H1 (cell line): Measurements from ENCODE around the gene AQP6. TPM values are rescaled to one million over a fixed set of nuclear protein-coding genes. Genes with fewer than 3 reads are reported as not detected.

Source experiments
- CTCF ChIA-PET: fragments of 300-600 bp; sonication (Branson Sonifier 250); formaldehyde crosslinking; loops from one replicate; lab custom pipeline; 2021; ENCODE audit not compliant: partially characterized antibody; lab: Charles Lee
- POLR2A ChIA-PET: fragments of 300-600 bp; sonication (Branson Sonifier 250); formaldehyde crosslinking; loops from one replicate; lab custom pipeline; 2021; ENCODE audit warnings: inconsistent platforms; ENCODE audit not compliant: partially characterized antibody; lab: Charles Lee
- DNase-seq, 2 experiments: peaks; one replicate each; pipeline versions ENCODE4 v3.0.0 to v3.0.0-alpha.2; 2010 to 2022; ENCODE audit warnings: low spot score in 2 of 2, low read depth in 1 of 2, mixed read lengths in 1 of 2
- FAIRE-seq: peaks from 2 replicates; lab custom pipeline; 2011; peaks lifted over from hg19 to GRCh38; lab: Jason Lieb, UNC
- H2AFZ ChIP-seq: 2 replicates; pipeline ENCODE4 v1.8.1; 2012; ENCODE audit warnings: low read length, inconsistent platforms
- H2AK5ac ChIP-seq: 2 replicates; pipeline ENCODE4 v1.6.1; 2013; ENCODE audit warnings: low read depth, low read length
- H2BK120ac ChIP-seq: replicated peaks from 2 replicates; pipeline ENCODE3; 2013; ENCODE audit warnings: low read depth, low read length, inconsistent platforms
- H2BK12ac ChIP-seq: 2 replicates; pipeline ENCODE4 v1.6.1; 2013; ENCODE audit warnings: low read depth, low read length
- H2BK15ac ChIP-seq: 2 replicates; pipeline ENCODE4 v1.6.1; 2013; ENCODE audit warnings: low read length
- H2BK20ac ChIP-seq: 2 replicates; pipeline ENCODE4 v1.6.1; 2013; ENCODE audit warnings: low read length
- H2BK5ac ChIP-seq: 2 replicates; pipeline ENCODE4 v1.6.1; 2013; ENCODE audit warnings: low read depth, low read length
- H3K14ac ChIP-seq: 2 replicates; pipeline ENCODE4 v1.6.1; 2013; ENCODE audit warnings: inconsistent platforms; ENCODE audit not compliant: insufficient read length
- H3K18ac ChIP-seq: 2 replicates; pipeline ENCODE4 v1.6.1; 2013; ENCODE audit warnings: low read length; ENCODE audit errors: extremely low read depth
- H3K23ac ChIP-seq: 2 replicates; pipeline ENCODE4 v1.6.1; 2013; ENCODE audit warnings: inconsistent platforms; ENCODE audit not compliant: insufficient read length
- H3K23me2 ChIP-seq: 2 replicates; pipeline ENCODE4 v1.6.1; 2013; ENCODE audit warnings: low read depth, low read length
- H3K27ac ChIP-seq: 2 replicates; pipeline ENCODE4 v1.6.1; 2011; ENCODE audit warnings: low read depth, low read length, inconsistent platforms
- H3K27me3 ChIP-seq, 4 experiments: replicated peaks in 1 of 4; 1 replicate in 1 of 4; 2 replicates in 3 of 4; pipeline versions ENCODE4 v1.6.1 to v1.8.1; 2011 to 2013; ENCODE audit warnings: low read length in 3 of 4, mild to moderate bottlenecking in 3 of 4, inconsistent platforms in 2 of 4, mixed read lengths in 2 of 4, moderate library complexity in 1 of 4; ENCODE audit not compliant: control insufficient read depth in 3 of 4, insufficient read depth in 3 of 4; ENCODE audit errors: extremely low read depth in 1 of 4
- H3K36me3 ChIP-seq, 4 experiments: 2 replicates each; pipeline versions ENCODE4 v1.6.1 to v1.8.1; 2011 to 2013; ENCODE audit warnings: mild to moderate bottlenecking in 4 of 4, low read length in 3 of 4, moderate library complexity in 2 of 4, control low read depth in 1 of 4, inconsistent platforms in 1 of 4; ENCODE audit not compliant: insufficient read depth in 4 of 4, control insufficient read depth in 2 of 4
- H3K4ac ChIP-seq: replicated peaks from 2 replicates; pipeline ENCODE3; 2013; ENCODE audit warnings: low read length, low read depth, mixed read lengths, inconsistent platforms; ENCODE audit not compliant: insufficient read length
- H3K4me1 ChIP-seq, 4 experiments: replicated peaks in 1 of 4; 1 replicate in 1 of 4; 2 replicates in 3 of 4; pipeline versions ENCODE4 v1.6.1 to v1.8.1; 2011 to 2013; ENCODE audit warnings: low read length in 3 of 4, inconsistent platforms in 2 of 4, mixed read lengths in 1 of 4; ENCODE audit not compliant: insufficient read depth in 4 of 4, control insufficient read depth in 3 of 4
- H3K4me2 ChIP-seq, 2 experiments: 2 replicates each; pipeline versions ENCODE4 v1.6.1 to v1.8.1; 2011 to 2013; ENCODE audit warnings: low read depth in 2 of 2, low read length in 2 of 2, control low read depth in 1 of 2, inconsistent platforms in 1 of 2, mild to moderate bottlenecking in 1 of 2; ENCODE audit not compliant: insufficient read depth in 1 of 2
- H3K4me3 ChIP-seq, 4 experiments: fragments of 200-600, 300-600 bp in 1 of 4; sonication (generic), shearing (Covaris generic), sonication (Bioruptor Twin) in 1 of 4; 2 replicates each; pipeline versions ENCODE4 v1.5.1 to v1.8.1; 2011 to 2016; ENCODE audit warnings: low read length in 4 of 4, low read depth in 3 of 4, control low read depth in 2 of 4, inconsistent platforms in 2 of 4, mild to moderate bottlenecking in 2 of 4, mixed read lengths in 1 of 4, moderate library complexity in 1 of 4; ENCODE audit not compliant: insufficient read depth in 2 of 4; ENCODE audit errors: extremely low read depth in 1 of 4
- H3K56ac ChIP-seq: replicated peaks from 2 replicates; pipeline ENCODE3; 2013; ENCODE audit warnings: low read depth, mild to moderate bottlenecking, mixed read lengths, low read length, inconsistent platforms; ENCODE audit not compliant: insufficient read length
- H3K79me1 ChIP-seq: 2 replicates; pipeline ENCODE4 v1.6.1; 2013; ENCODE audit warnings: low read depth, low read length, control low read depth
- H3K79me2 ChIP-seq, 2 experiments: 2 replicates each; pipeline versions ENCODE4 v1.6.1 to v1.8.1; 2012 to 2013; ENCODE audit warnings: low read length in 2 of 2, mild to moderate bottlenecking in 2 of 2, inconsistent platforms in 1 of 2; ENCODE audit not compliant: insufficient read depth in 2 of 2, control insufficient read depth in 1 of 2
- H3K9ac ChIP-seq, 4 experiments: replicated peaks in 1 of 4; 1 replicate in 1 of 4; 2 replicates in 3 of 4; pipeline versions ENCODE4 v1.6.1 to v1.8.1; 2011 to 2013; ENCODE audit warnings: low read depth in 3 of 4, low read length in 3 of 4, control low read depth in 2 of 4, mild to moderate bottlenecking in 2 of 4, moderate library complexity in 2 of 4, inconsistent platforms in 1 of 4; ENCODE audit errors: extremely low read depth in 1 of 4
- H3K9me3 ChIP-seq, 2 experiments: 2 replicates each; pipeline versions ENCODE4 v1.6.1 to v1.8.1; 2012 to 2013; ENCODE audit warnings: mild to moderate bottlenecking in 2 of 2, moderate library complexity in 2 of 2, control low read depth in 1 of 2, inconsistent platforms in 1 of 2, low read depth in 1 of 2, low read length in 1 of 2, mixed read lengths in 1 of 2; ENCODE audit not compliant: insufficient read depth in 2 of 2
- H4K20me1 ChIP-seq, 2 experiments: replicated peaks in 1 of 2; 2 replicates each; pipeline versions ENCODE3 to v1.8.1; 2011 to 2013; ENCODE audit warnings: inconsistent platforms in 2 of 2, low read length in 2 of 2, mild to moderate bottlenecking in 1 of 2; ENCODE audit not compliant: insufficient read depth in 2 of 2, control insufficient read depth in 1 of 2
- H4K5ac ChIP-seq: 2 replicates; pipeline ENCODE4 v1.6.1; 2013; ENCODE audit warnings: low read length, low read depth, mixed read lengths, inconsistent platforms; ENCODE audit not compliant: insufficient read length
- H4K8ac ChIP-seq: 2 replicates; pipeline ENCODE4 v1.8.0; 2013; ENCODE audit warnings: mild to moderate bottlenecking, moderate library complexity, low read length, inconsistent platforms; ENCODE audit not compliant: insufficient read depth; ENCODE audit errors: extremely low read depth
- H4K91ac ChIP-seq: replicated peaks from 2 replicates; pipeline ENCODE3; 2013; ENCODE audit warnings: low read length, mixed read lengths, inconsistent platforms; ENCODE audit not compliant: insufficient read length
- CBX5 ChIP-seq: fragments of 300-800, 300-1000 bp; sonication (generic); IDR thresholded peaks from 2 replicates; pipeline ENCODE4 v1.7.1; 2016; ENCODE audit warnings: antibody characterized with exemption, low read length, low read depth
- CREB1 ChIP-seq: IDR thresholded peaks from 2 replicates; pipeline ENCODE4 v1.6.1; 2012; ENCODE audit warnings: inconsistent platforms
- KDM5A ChIP-seq: fragments of 200-600 bp; IDR thresholded peaks from 2 replicates; pipeline ENCODE4 v1.7.1; 2012; ENCODE audit warnings: mild to moderate bottlenecking, low read length, inconsistent platforms, mixed read lengths
- RAD21 ChIP-seq, 2 experiments: IDR thresholded peaks in 1 of 2; conservative IDR thresholded peaks in 1 of 2; 2 replicates each; pipeline ENCODE4 v1.6.1; 2011; ENCODE audit warnings: low read depth in 2 of 2, low read length in 2 of 2, improper control_type of control experiment in 1 of 2, inconsistent platforms in 1 of 2, mild to moderate bottlenecking in 1 of 2, moderate library complexity in 1 of 2
- WGBS, 2 experiments: shearing (Covaris generic) in 1 of 2; methylation state at CpG; one replicate each; pipeline versions ENCODE4 v1.1.6 to v1.1.7; 2013 to 2015; ENCODE audit warnings: low lambda C conversion rate in 2 of 2, mixed read lengths in 2 of 2, inconsistent platforms in 1 of 2, low coverage in 1 of 2, missing lambda C conversion rate in 1 of 2; ENCODE audit not compliant: insufficient replicate concordance in 2 of 2, insufficient coverage in 1 of 2, insufficient read length in 1 of 2; ENCODE audit errors: extremely low coverage in 1 of 2, missing lambda C conversion rate in 1 of 2; 5-methylcytosine and 5-hydroxymethylcytosine counted together
- polyA plus RNA-seq, 7 experiments: library from polyadenylated mRNA; depleted of rRNA in 3 of 7; stranded (reverse) in 5 of 7; unstranded in 2 of 7; fragments of >200 nt in 5 of 7; fragments of 200-250 nt in 2 of 7; gene quantifications; 1 replicate in 5 of 7; 2 replicates in 1 of 7; 4 replicates in 1 of 7; pipeline versions ENCODE4 v1.2.1 to v1.2.3, GENCODE V29; 2011 to 2013; ENCODE audit warnings: missing spikeins in 2 of 7, mixed read lengths in 2 of 7
- total RNA-seq: library from RNA; stranded (reverse); fragmentation: NEBNext Ultra II Directional; extraction: Animal tissue kit (Norgen Biotek cat#: 25700); gene quantifications from 2 replicates; pipeline ENCODE4 v1.2.1, GENCODE V29; 2021

Gene AQP6
- total and polyA plus RNA-seq, 2 of the 8 experiments (the other 6 are each of a cell fraction or from before 2014, with no cell fraction given) = 0.03 to 0.17 TPM

DNA sequence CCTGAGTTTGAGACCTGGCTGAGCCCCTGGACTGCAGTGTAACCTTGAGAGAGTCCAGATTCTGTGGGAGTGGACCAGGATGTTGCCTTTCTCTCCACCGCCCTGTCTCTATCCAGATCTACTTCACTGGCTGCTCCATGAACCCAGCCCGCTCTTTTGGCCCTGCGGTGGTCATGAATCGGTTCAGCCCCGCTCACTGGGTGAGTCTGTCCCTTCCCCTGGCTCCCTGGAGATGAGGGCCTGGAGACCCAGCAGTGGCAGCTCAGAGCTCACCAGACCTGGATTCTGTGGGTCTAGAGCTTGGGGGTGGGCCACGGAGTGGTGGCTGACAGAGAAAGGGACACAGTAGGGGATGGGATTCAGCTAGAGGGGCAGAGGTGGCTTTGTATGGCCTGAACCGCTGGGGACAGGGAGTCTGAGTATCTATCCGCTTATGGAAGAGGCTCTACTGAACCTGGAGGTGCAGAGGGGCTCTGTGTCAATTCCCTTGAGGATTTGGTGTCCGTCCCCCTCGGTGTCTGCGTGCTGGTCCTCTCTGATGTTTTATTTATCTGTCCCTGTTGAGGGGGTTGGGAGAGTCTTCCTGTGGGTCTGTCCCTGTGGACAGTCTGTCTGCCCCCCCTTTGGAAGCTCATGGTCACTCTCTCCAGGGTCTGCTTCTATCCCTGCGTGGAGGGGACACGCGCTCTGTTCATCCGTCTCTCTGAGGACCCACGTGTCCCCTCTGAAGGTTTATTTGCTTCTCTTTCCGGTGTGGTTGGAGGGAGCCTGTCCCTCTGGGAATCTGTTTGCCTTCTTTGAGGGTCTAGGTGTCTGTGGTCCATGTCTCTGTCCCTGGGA lies 8.6 kb upstream of the AQP6 start:
- Histone ChIP-seq H3K4me3 (no peak overlapping the region), H2BK120ac (no peak overlapping the region), H3K27me3 (peaks cover 12 to 62% (median 41%) of the 10 kb centered on the region in 4 experiments), H2BK5ac (no peak overlapping the region), H3K23me2 (peaks cover 6% of the 10 kb centered on the region; the same call in 1 of the 2 replicates), H3K9ac (no peak overlapping the region), H3K79me2 (no peaks in the 10 kb centered on the region), H4K5ac (no peak overlapping the region), H3K18ac (no peak overlapping the region), H3K14ac (no peak overlapping the region), H4K91ac (no peak overlapping the region), H3K27ac (no peak overlapping the region), H3K23ac (no peak overlapping the region), H2BK12ac (no peak overlapping the region), H3K56ac (no peak overlapping the region), H3K4me2 (no peak overlapping the region), H2BK15ac (no peak overlapping the region), H2AK5ac (no peak overlapping the region; the same call in 1 of the 2 replicates), H3K79me1 (no peaks in the 10 kb centered on the region), H4K8ac (peak overlapping the region; percentile 9; the same call in 1 of the 2 replicates), H4K20me1 (no peaks in the 10 kb centered on the region), H3K36me3 (no peaks in the 10 kb centered on the region), H2AFZ (no peak overlapping the region), H2BK20ac (no peak overlapping the region), H3K4ac (no peak overlapping the region), H3K4me1 (peaks cover 4 to 23% (median 14%) of the 10 kb centered on the region in 4 experiments), H3K9me3 (no peaks in the 10 kb centered on the region)
- DNase-seq = no peak
- ChIA-PET POLR2A (interaction anchor here (1.3 kb wide), 1 partner anchor 18 kb away, joined by 3 read pairs; no protein-coding TSS in a partner anchor), CTCF (interaction anchor here (0.8 to 23.0 kb wide), 13 partner anchors 8 to 137 kb away, joined by 3 to 420 read pairs (median 29); partner anchors contain the start of genes AQP2 and ASIC1)
- no peak for TF ChIP-seq CBX5
- TF ChIP-seq CREB1 = no peak
- no peak for TF ChIP-seq RAD21 (IDR thresholded peaks at IDR 0.05 in 1 of 2, conservative IDR thresholded peaks at IDR 0.05 in 1 of 2; ENCODE audit: low read depth in 2 of 2, low read length in 2 of 2)
- no peak for TF ChIP-seq KDM5A
- 84% methylated on average over 17 of the region's 17 CpGs; no CpG with 5 or more reads in 1 of the 2 experiments for WGBS, 2 experiments
- no peak for FAIRE-seq
